ENCODE results near the gene GNAL.

- TF ChIP-seq ZNF274 (IDR thresholded peaks at IDR 0.05; ENCODE audit: low read depth, low read length), result no peak
- TF ChIP-seq EZH2 (IDR thresholded peaks at IDR 0.05), result no peak
- TF ChIP-seq TCF7L2 (IDR thresholded peaks at IDR 0.05; ENCODE audit: borderline replicate concordance, extremely low read depth, insufficient read depth, insufficient read length), result no peak
- TF ChIP-seq CTCF (IDR thresholded peaks at IDR 0.05 in 2 of 3, conservative IDR thresholded peaks at IDR 0.05 in 1 of 3; ENCODE audit: borderline replicate concordance in 1 of 3, insufficient read depth in 1 of 3, low read depth in 2 of 3, low read length in 2 of 3), result no peak
- TF ChIP-seq SIN3A (IDR thresholded peaks at IDR 0.05; ENCODE audit: low read depth), result no peak
- TF ChIP-seq POLR2A (IDR thresholded peaks at IDR 0.05; ENCODE audit: borderline replicate concordance, extremely low read depth, insufficient read depth, insufficient read length), result no peak
- TF ChIP-seq RAD21 (IDR thresholded peaks at IDR 0.05; ENCODE audit: low read depth), result no peak
- TF ChIP-seq CEBPB (IDR thresholded peaks at IDR 0.05; ENCODE audit: low read depth), result no peak
- TF ChIP-seq POLR2AphosphoS5 (IDR thresholded peaks at IDR 0.05; ENCODE audit: low read depth, low read length), result no peak
- TF ChIP-seq EZH2phosphoT487 (IDR thresholded peaks at IDR 0.05; ENCODE audit: borderline replicate concordance), result no peak
Observed at GRCh38 chr18:11745521-11745920, 56.5 kb downstream of the GNAL start.

Measured in HCT116 (cell line).